K562 (cell line): ENCODE results near the gene PPT2. TPM values are rescaled to one million over a fixed set of nuclear protein-coding genes. Genes with fewer than 3 reads are reported as not detected.

Source experiments
- CHD2 ChIP-seq: IDR thresholded peaks from 2 replicates; pipeline ENCODE4 v1.6.1; 2011; ENCODE audit warnings: low read depth, low read length
- CTBP1 ChIP-seq: fragments of 450-650 bp; IDR thresholded peaks from 2 replicates; pipeline ENCODE4 v1.6.1; 2016; ENCODE audit warnings: borderline replicate concordance
- DDX20 ChIP-seq: fragments of 450-650 bp; IDR thresholded peaks from 2 replicates; pipeline ENCODE4 v1.6.1; 2016; ENCODE audit warnings: missing genetic modification characterization, low read depth, mild to moderate bottlenecking, missing compliant biosample characterization, moderate library complexity
- ILK ChIP-seq: fragments of 450-650 bp; IDR thresholded peaks from 2 replicates; pipeline ENCODE4 v1.6.1; 2016; ENCODE audit warnings: missing genetic modification characterization, low read depth, mild to moderate bottlenecking, missing compliant biosample characterization, moderate library complexity, borderline replicate concordance
- KDM1A ChIP-seq, 2 experiments: fragments of 450-650 bp; IDR thresholded peaks; 2 replicates each; pipeline ENCODE4 v1.6.1; 2016; ENCODE audit warnings: mild to moderate bottlenecking in 2 of 2
- MIER1 ChIP-seq: fragments of 450-650 bp; IDR thresholded peaks from 2 replicates; pipeline ENCODE4 v1.6.1; 2016; ENCODE audit warnings: antibody characterized with exemption, mild to moderate bottlenecking, low read depth
- MLX ChIP-seq, 2 experiments: fragments of 450-650 bp in 1 of 2; sonication (generic) in 1 of 2; formaldehyde crosslinking; conservative IDR thresholded peaks; 2 replicates each; pipeline versions ENCODE4 v1.4.0 to v1.8.1; 2020 to 2022; ENCODE audit warnings: mild to moderate bottlenecking in 1 of 2, missing genetic modification reagents in 1 of 2
- MXD1 ChIP-seq: fragments of 250-450 bp; sonication (Bioruptor Pico); IDR thresholded peaks from 2 replicates; pipeline ENCODE4 v1.8.0; 2021; ENCODE audit warnings: borderline replicate concordance, mild to moderate bottlenecking, moderate library complexity; ENCODE audit not compliant: poor library complexity, severe bottlenecking
- PHTF2 ChIP-seq: fragments of 250-450 bp; sonication (Bioruptor Pico); IDR thresholded peaks from 2 replicates; pipeline ENCODE4 v1.5.0; 2021; ENCODE audit warnings: mild to moderate bottlenecking
- RBM17 ChIP-seq: fragments of 200-400 bp; formaldehyde crosslinking; IDR thresholded peaks from 2 replicates; pipeline ENCODE4 v1.6.1; 2017; ENCODE audit warnings: low read depth, mild to moderate bottlenecking, low read length, borderline replicate concordance
- TAF15 ChIP-seq: fragments of 200-400 bp; formaldehyde crosslinking; IDR thresholded peaks from 2 replicates; pipeline ENCODE4 v1.6.1; 2017; ENCODE audit warnings: mild to moderate bottlenecking, low read depth, low read length, moderate library complexity
- TCF3 ChIP-seq: sonication (generic); formaldehyde crosslinking; IDR thresholded peaks from 2 replicates; pipeline ENCODE4 v1.4.0; 2020; ENCODE audit warnings: mild to moderate bottlenecking, missing genetic modification reagents
- TSHZ1 ChIP-seq: fragments of 250-450 bp; sonication (Bioruptor Pico); IDR thresholded peaks from 2 replicates; pipeline ENCODE4 v1.4.0; 2020; ENCODE audit warnings: mild to moderate bottlenecking, moderate library complexity
- ZBTB1 ChIP-seq: sonication (generic); formaldehyde crosslinking; IDR thresholded peaks from 2 replicates; pipeline ENCODE4 v1.8.1; 2023; ENCODE audit warnings: missing genetic modification reagents, low read depth, mild to moderate bottlenecking, borderline replicate concordance
- ZBTB9 ChIP-seq: fragments of 450-650 bp; formaldehyde crosslinking; IDR thresholded peaks from 2 replicates; pipeline ENCODE4 v1.4.0; 2020; ENCODE audit warnings: mild to moderate bottlenecking, moderate library complexity
- ZFP91 ChIP-seq: sonication (generic); formaldehyde crosslinking; IDR thresholded peaks from 2 replicates; pipeline ENCODE4 v1.8.0; 2022; ENCODE audit warnings: mild to moderate bottlenecking, missing genetic modification reagents
- ZNF696 ChIP-seq: fragments of 250-450 bp; sonication (Bioruptor Pico); conservative IDR thresholded peaks from 2 replicates; pipeline ENCODE4 v1.4.0; 2020; ENCODE audit warnings: mild to moderate bottlenecking, moderate library complexity
- polyA plus RNA-seq, 8 experiments: library from polyadenylated mRNA; depleted of rRNA in 4 of 8; stranded (reverse) in 5 of 8; unstranded in 3 of 8; fragments of >200 nt; fragmentation: Nextera tagmentation in 2 of 8; fragmentation: Illumina TruSeq in 1 of 8; extraction: Ambion mirVana in 2 of 8; extraction: Trizol in 1 of 8; gene quantifications; 2 replicates each; pipeline versions ENCODE4 v1.2.1 to v1.2.3, GENCODE V29; 2011 to 2014; ENCODE audit warnings: inconsistent platforms in 1 of 8, missing spikeins in 1 of 8
- total RNA-seq, 7 experiments: library from RNA; depleted of rRNA in 6 of 7; stranded (reverse); fragments of >200 nt in 6 of 7; fragmentation: Illumina TruSeq in 2 of 7; extraction: Trizol in 2 of 7; gene quantifications; 2 replicates each; pipeline versions ENCODE4 v1.2.1 to v1.2.3, GENCODE V29; 2011 to 2021; ENCODE audit warnings: low replicate concordance in 1 of 7
- TF ChIP-seq, protein P1 (sequence below): fragments of 250-450 bp; sonication (Bioruptor Pico); IDR thresholded peaks from 2 replicates; pipeline ENCODE4 v1.8.0; 2022; ENCODE audit warnings: moderate library complexity, mild to moderate bottlenecking, inconsistent platforms

PPT2 gene
- total and polyA plus RNA-seq, 9 of the 15 experiments (the other 6 are each of a cell fraction or from before 2014, with no cell fraction given), result 27.4 to 98.8 (median 69.9) TPM

DNA sequence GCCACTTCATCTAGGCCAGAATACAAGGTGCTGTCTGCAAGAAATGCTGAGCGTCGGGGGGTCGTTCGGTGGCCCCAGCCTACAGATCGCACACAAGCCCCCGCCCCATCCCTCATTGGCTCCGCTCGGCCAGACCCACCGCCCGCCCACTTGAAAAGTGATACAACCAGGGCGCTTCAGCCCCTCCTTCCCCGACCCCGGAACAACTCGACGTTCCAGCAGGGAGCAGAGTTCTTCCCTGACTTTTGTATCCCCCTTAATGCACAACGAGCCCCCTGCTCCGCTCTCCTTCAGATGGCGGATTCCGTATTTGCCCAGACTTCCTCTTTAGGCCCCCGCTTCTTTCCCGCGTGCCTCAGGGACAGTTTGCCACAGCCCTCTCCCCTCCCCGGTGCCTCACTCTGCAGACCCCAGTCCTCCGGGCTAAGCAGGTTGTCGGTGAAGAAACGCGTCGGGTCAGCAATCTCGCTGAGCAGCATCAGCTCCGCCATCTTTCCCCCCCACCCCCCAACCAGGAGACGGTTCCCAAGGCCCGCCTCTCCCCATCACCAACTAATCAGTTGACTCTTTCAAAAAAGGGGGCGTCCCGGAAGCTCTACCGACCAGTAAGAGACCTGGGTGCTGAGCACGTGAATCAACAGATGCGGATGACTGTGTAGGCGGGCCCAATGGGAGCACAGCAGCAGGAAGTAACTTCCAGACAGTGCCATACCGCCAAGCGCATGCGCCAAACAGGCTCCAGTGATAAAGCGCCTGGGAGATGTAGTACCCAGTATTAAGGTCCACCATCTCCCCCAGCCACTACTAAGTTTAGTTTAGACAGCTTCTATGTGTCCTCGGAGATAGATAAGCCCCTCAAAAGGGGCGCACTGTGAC is 26.0 kb upstream of the PPT2 start, which contains the start of gene ATF6B (continued):
- TF ChIP-seq ILK (tag) (no peak), ZNF696 (CRISPR knock-in tag) (no peak), ZFP91 (CRISPR knock-in tag) (no peak), ZBTB1 (no peak), CTBP1 (no peak), TSHZ1 (CRISPR knock-in tag) (no peak), PHTF2 (CRISPR knock-in tag) (no peak), TAF15 (no peak), DDX20 (tag) (no peak), MLX (CRISPR knock-in tag; conservative IDR thresholded peaks at IDR 0.05) (no peak), MIER1 (peak; percentile 51), MXD1 (CRISPR knock-in tag) (no peak), TCF3 (CRISPR knock-in tag) (no peak), ZBTB9 (CRISPR knock-in tag) (peak; percentile 60; the same call in 1 of the 2 replicates), KDM1A (IDR thresholded peaks at IDR 0.05) (no peak), RBM17 (no peak), CHD2 (no peak; the same call in 1 of the 2 replicates)
- TF ChIP-seq, protein P1, sequence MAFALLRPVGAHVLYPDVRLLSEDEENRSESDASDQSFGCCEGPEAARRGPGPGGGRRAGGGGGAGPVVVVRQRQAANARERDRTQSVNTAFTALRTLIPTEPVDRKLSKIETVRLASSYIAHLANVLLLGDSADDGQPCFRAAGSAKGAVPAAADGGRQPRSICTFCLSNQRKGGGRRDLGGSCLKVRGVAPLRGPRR (CRISPR knock-in tag), result no peak
